IPS-20b (cell line): ENCODE measurements around the gene ZNF333.
"Not testable (repeated sequence)": the region's sequence is repeated elsewhere in the genome, so short reads cannot be mapped to it uniquely, and the experiment has no call there.

Source experiments
- H3K27ac ChIP-seq: one replicate; pipeline ENCODE4 v1.5.1; 2013; ENCODE audit warnings: low read length
- H3K27me3 ChIP-seq: 2 replicates; pipeline ENCODE4 v1.6.1; 2013; ENCODE audit warnings: mild to moderate bottlenecking, low read length, inconsistent platforms; ENCODE audit not compliant: insufficient read depth
- H3K36me3 ChIP-seq: 2 replicates; pipeline ENCODE4 v1.6.1; 2013; ENCODE audit warnings: low read depth, mild to moderate bottlenecking, inconsistent platforms, low read length, moderate library complexity; ENCODE audit not compliant: insufficient read depth
- H3K4me1 ChIP-seq: 2 replicates; pipeline ENCODE4 v1.6.1; 2013; ENCODE audit warnings: mild to moderate bottlenecking, control low read depth, inconsistent platforms, low read length, moderate library complexity; ENCODE audit not compliant: insufficient read depth
- H3K4me3 ChIP-seq: 2 replicates; pipeline ENCODE4 v1.5.1; 2013; ENCODE audit warnings: mild to moderate bottlenecking, low read length, inconsistent platforms
- H3K9ac ChIP-seq: 2 replicates; pipeline ENCODE4 v1.6.1; 2013; ENCODE audit warnings: low read depth, mild to moderate bottlenecking, inconsistent platforms, low read length, moderate library complexity
- H3K9me3 ChIP-seq: 2 replicates; pipeline ENCODE4 v1.6.1; 2013; ENCODE audit warnings: mild to moderate bottlenecking, low read depth, low read length, inconsistent platforms; ENCODE audit not compliant: insufficient read depth

ZNF333 gene

GRCh38 chr19:14770944-14771839, 81.3 kb downstream of the ZNF333 start:
- Histone ChIP-seq H3K4me1 (no peaks in the 10 kb centered on the region), H3K4me3 (no peak overlapping the region), H3K36me3 (no peaks in the 10 kb centered on the region), H3K27ac (no peak overlapping the region), H3K9me3 (no peaks in the 10 kb centered on the region), H3K27me3 (peaks cover 9% of the 10 kb centered on the region), H3K9ac (no peak overlapping the region)

GRCh38 chr19:14772467-14772866, 82.6 kb downstream of the ZNF333 start:
- Histone ChIP-seq H3K4me1 (no peaks in the 10 kb centered on the region), H3K9me3 (no peaks in the 10 kb centered on the region), H3K9ac (no peak overlapping the region), H3K27ac (no peak overlapping the region), H3K36me3 (no peaks in the 10 kb centered on the region), H3K4me3 (no peak overlapping the region), H3K27me3 (peaks cover 15% of the 10 kb centered on the region)

GRCh38 chr19:14772995-14773394, 83.1 kb downstream of the ZNF333 start:
- H3K4me1 ChIP-seq = no peaks in the 10 kb centered on the region

GRCh38 chr19:14773722-14774121, 83.9 kb downstream of the ZNF333 start:
- not testable (repeated sequence) for H3K9me3 ChIP-seq, H3K4me1 ChIP-seq, H3K36me3 ChIP-seq, H3K9ac ChIP-seq, H3K4me3 ChIP-seq, H3K27ac ChIP-seq
- peaks cover 15% of the 10 kb centered on the region for H3K27me3 ChIP-seq

More at GRCh38 chr19:14772995-14773394, 83.1 kb downstream of the ZNF333 start:
- no peaks in the 10 kb centered on the region for H3K36me3 ChIP-seq
- H3K4me3 ChIP-seq = no peak overlapping the region
- H3K27ac ChIP-seq = no peak overlapping the region
- no peaks in the 10 kb centered on the region for H3K9me3 ChIP-seq
- H3K9ac ChIP-seq = no peak overlapping the region
- peaks cover 15% of the 10 kb centered on the region for H3K27me3 ChIP-seq

GRCh38 chr19:14774373-14774772, 84.5 kb downstream of the ZNF333 start:
- no peaks in the 10 kb centered on the region for H3K4me1 ChIP-seq
- no peak overlapping the region for H3K9ac ChIP-seq
- H3K4me3 ChIP-seq = no peak overlapping the region
- no peak overlapping the region for H3K27ac ChIP-seq
- no peaks in the 10 kb centered on the region for H3K36me3 ChIP-seq
- no peaks in the 10 kb centered on the region for H3K9me3 ChIP-seq
- peaks cover 15% of the 10 kb centered on the region for H3K27me3 ChIP-seq

GRCh38 chr19:14775326-14775725, 85.5 kb downstream of the ZNF333 start:
- Histone ChIP-seq H3K4me3 (peak overlapping the region; percentile 69; the same call in 1 of the 2 replicates), H3K27me3 (peaks cover 15% of the 10 kb centered on the region)
- H3K36me3 ChIP-seq, H3K4me1 ChIP-seq, H3K9me3 ChIP-seq, H3K27ac ChIP-seq, H3K9ac ChIP-seq: not testable (repeated sequence)

- H3K4me1 ChIP-seq = no peaks in the 10 kb centered on the region
Observed at GRCh38 chr19:14775869-14776586, 86.2 kb downstream of the ZNF333 start.

GRCh38 chr19:14777645-14778044, 87.8 kb downstream of the ZNF333 start:
- H3K36me3 ChIP-seq, H3K4me3 ChIP-seq, H3K9ac ChIP-seq, H3K4me1 ChIP-seq, H3K9me3 ChIP-seq, H3K27ac ChIP-seq: not testable (repeated sequence)
- H3K27me3 ChIP-seq = peaks cover 15% of the 10 kb centered on the region

More at GRCh38 chr19:14775869-14776586, 86.2 kb downstream of the ZNF333 start:
- H3K4me3 ChIP-seq = peak overlapping the region; percentile 69
- no peaks in the 10 kb centered on the region for H3K9me3 ChIP-seq
- peaks cover 15% of the 10 kb centered on the region for H3K27me3 ChIP-seq
- no peaks in the 10 kb centered on the region for H3K36me3 ChIP-seq
- H3K9ac ChIP-seq = peak overlapping the region; percentile 59; the same call in 1 of the 2 replicates
- H3K27ac ChIP-seq = no peak overlapping the region

- not testable (repeated sequence) for H3K4me1 ChIP-seq, H3K36me3 ChIP-seq, H3K9ac ChIP-seq, H3K9me3 ChIP-seq, H3K4me3 ChIP-seq, H3K27ac ChIP-seq
- H3K27me3 ChIP-seq = peaks cover 15% of the 10 kb centered on the region
Observed at GRCh38 chr19:14778110-14778845, 88.4 kb downstream of the ZNF333 start, which contains the start of gene ADGRE2. ADGRE2 (minus strand) TSS chr19:14778560; CDS start chr19:14776756, 1,804 bp downstream.

GRCh38 chr19:14779151-14779550, 89.3 kb downstream of the ZNF333 start:
- Histone ChIP-seq H3K36me3 (no peaks in the 10 kb centered on the region), H3K4me3 (no peak overlapping the region), H3K27me3 (peaks cover 15% of the 10 kb centered on the region), H3K4me1 (no peaks in the 10 kb centered on the region), H3K27ac (no peak overlapping the region), H3K9me3 (no peaks in the 10 kb centered on the region), H3K9ac (no peak overlapping the region)

GRCh38 chr19:14780622-14781225, 90.9 kb downstream of the ZNF333 start:
- not testable (repeated sequence) for H3K9me3 ChIP-seq, H3K4me3 ChIP-seq, H3K9ac ChIP-seq, H3K36me3 ChIP-seq, H3K4me1 ChIP-seq, H3K27ac ChIP-seq
- H3K27me3 ChIP-seq = peaks cover 11% of the 10 kb centered on the region
